Dendritic cell treated with granulocyte-macrophage colony-stimulating factor and Interleukin-4, amounts not matched to agents 40 ng/mL and 50 ng/mL, for 4 days (primary cell): ENCODE results near the gene KRT6B.

Experiments
- H3K27ac Mint-ChIP-seq: one replicate; pipeline ENCODE4 v1.8.0; 2022; ENCODE audit warnings: mild to moderate bottlenecking, mixed read lengths
- H3K27me3 Mint-ChIP-seq: one replicate; pipeline ENCODE4 v1.8.0; 2022; ENCODE audit warnings: mild to moderate bottlenecking, mixed read lengths
- H3K36me3 Mint-ChIP-seq: one replicate; pipeline ENCODE4 v1.8.0; 2022; ENCODE audit warnings: low read depth, mixed read lengths
- H3K4me1 Mint-ChIP-seq: one replicate; pipeline ENCODE4 v1.8.0; 2022; ENCODE audit warnings: low read depth, mixed read lengths
- H3K4me3 Mint-ChIP-seq: one replicate; pipeline ENCODE4 v1.8.0; 2022; ENCODE audit warnings: mild to moderate bottlenecking, moderate library complexity, mixed read lengths
- H3K9me3 Mint-ChIP-seq: one replicate; pipeline ENCODE4 v1.8.0; 2022; ENCODE audit warnings: mixed read lengths
- intact Hi-C: fragments of 100-400 bp; cut with micrococcal nuclease; formaldehyde crosslinking; loops from one replicate; pipeline ENCODE4 v1.15.0; 2022

The KRT6B gene

GRCh38 chr12:52436000-52436827 lies 15.7 kb downstream of the KRT6B start:
- intact Hi-C loops: no loop called here
- no peaks in the 10 kb centered on the region for H3K4me1 Mint-ChIP-seq
- H3K27me3 Mint-ChIP-seq: peaks cover 4% of the 10 kb centered on the region
- H3K27ac Mint-ChIP-seq: no peak overlapping the region
- H3K36me3 Mint-ChIP-seq: no peaks in the 10 kb centered on the region
- no peaks in the 10 kb centered on the region for H3K9me3 Mint-ChIP-seq
- no peak overlapping the region for H3K4me3 Mint-ChIP-seq

- Mint-ChIP-seq H3K4me3 (no peak overlapping the region), H3K36me3 (no peaks in the 10 kb centered on the region), H3K27me3 (peaks cover 4% of the 10 kb centered on the region), H3K27ac (no peak overlapping the region), H3K9me3 (no peaks in the 10 kb centered on the region), H3K4me1 (no peaks in the 10 kb centered on the region)
- intact Hi-C loops: no loop called here
These were observed 16.3 kb downstream of the KRT6B start for GRCh38 chr12:52435659-52435999.

- peaks cover 4% of the 10 kb centered on the region for H3K27me3 Mint-ChIP-seq
- H3K4me3 Mint-ChIP-seq: no peak overlapping the region
- intact Hi-C loops: no loop called here
- H3K27ac Mint-ChIP-seq: no peak overlapping the region
- H3K9me3 Mint-ChIP-seq: no peaks in the 10 kb centered on the region
- no peaks in the 10 kb centered on the region for H3K4me1 Mint-ChIP-seq
- H3K36me3 Mint-ChIP-seq: no peaks in the 10 kb centered on the region
These were observed 17.0 kb downstream of the KRT6B start for GRCh38 chr12:52434760-52435530.

DNA sequence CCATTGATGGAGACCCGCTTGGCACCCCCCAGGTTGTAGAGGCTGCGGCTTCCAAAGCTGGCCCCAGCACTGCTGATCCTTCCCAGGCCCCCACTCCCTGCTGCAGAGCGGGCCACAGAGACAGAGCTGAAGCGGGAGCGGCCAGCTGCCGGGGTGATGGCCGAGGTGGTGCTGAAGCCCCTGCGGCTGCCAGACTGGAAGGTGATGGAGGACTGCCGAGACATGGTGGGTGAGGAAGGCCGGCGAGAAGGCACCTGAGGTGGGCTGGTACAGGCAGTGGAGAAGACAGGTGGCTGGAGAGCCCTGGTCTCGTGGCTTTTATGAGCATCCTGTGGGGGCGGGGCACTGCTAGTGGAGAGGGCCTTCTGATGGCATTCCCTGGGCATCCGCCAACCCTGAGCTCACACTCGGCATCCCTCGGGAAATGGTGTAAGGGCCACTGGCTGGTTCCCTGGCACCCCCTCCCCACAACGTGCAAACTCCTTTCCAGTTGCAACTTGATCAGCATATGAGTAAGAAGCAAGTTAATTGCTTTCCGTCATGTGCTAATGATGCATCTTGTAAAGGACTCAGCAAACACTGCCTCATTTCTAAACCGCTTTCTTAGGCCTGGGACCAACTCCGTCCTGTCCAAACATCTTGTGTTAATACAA lies 17.7 kb downstream of the KRT6B start, which contains the start of gene KRT75:
Gene KRT75, minus strand, starts transcription at position 291 of the 653 bp plus-strand sequence. Its CDS starts 67 bp downstream, at position 224.
- Mint-ChIP-seq H3K27me3 (peaks cover 4% of the 10 kb centered on the region), H3K36me3 (no peaks in the 10 kb centered on the region), H3K4me1 (no peaks in the 10 kb centered on the region), H3K27ac (no peak within 1 kb of the TSS), H3K4me3 (no peak within 1 kb of the TSS), H3K9me3 (no peaks in the 10 kb centered on the region)
- intact Hi-C loops: no loop called here

DNA sequence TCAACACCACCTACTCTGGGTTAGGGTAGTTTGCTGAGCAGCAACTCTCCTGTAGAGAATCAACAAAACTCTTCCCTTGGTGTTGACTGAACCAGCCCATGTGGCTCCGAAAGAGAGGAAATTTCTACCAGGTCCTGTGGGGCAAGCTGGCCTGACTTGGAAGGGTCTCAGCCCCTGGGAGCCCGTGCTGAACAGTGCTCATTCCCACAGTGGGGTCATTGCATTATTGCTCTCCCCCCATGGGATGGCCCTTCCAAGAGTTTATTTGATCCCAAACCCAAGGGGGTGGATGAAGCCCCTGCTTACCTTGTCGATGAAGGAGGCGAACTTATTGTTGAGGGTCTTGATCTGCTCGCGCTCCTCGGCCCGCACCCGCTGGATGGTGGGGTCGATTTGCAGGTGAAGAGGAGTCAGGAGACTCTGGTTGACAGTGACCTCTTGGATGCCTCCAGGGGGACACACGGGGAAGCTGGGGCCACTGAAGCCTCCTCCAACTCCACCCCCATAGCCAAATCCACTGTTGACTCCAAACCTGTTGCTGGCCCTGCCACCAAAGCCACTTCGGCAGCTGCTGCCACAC lies 18.4 kb downstream of the KRT6B start:
- no peaks in the 10 kb centered on the region for H3K36me3 Mint-ChIP-seq
- no peak overlapping the region for H3K4me3 Mint-ChIP-seq
- H3K4me1 Mint-ChIP-seq: no peaks in the 10 kb centered on the region
- no peaks in the 10 kb centered on the region for H3K9me3 Mint-ChIP-seq
- intact Hi-C loops: no loop called here
- H3K27me3 Mint-ChIP-seq: peaks cover 6% of the 10 kb centered on the region
- H3K27ac Mint-ChIP-seq: no peak overlapping the region

DNA sequence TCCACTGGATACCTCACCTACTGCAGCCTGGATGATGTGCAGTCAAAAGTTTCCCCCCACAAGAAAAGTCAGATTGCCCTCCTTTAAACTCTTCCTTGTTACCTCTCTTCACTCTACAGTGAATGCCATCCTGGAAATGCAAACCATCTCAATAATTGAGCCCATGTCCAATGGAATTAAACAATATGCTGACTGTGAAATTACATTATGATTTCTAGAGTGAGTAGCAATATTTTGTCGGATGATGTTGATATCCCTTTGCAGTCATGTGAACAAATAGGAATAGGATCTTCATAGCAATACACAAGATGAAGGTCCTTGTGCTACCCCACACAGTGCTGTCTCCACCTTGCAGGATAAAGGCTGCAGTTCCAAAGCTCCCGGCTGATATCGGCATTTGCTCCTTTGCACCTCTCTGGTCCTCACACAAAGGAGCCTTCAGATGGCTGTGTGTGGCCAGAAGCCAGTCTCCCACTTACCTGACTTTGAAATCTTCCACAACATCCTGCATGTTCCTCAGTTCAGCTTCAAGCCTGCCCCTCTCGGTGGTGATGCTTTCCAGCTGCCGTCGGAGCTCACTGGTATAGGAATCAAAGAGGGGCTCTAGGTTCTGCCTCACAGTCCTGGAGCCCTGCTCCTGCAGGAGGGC lies 19.3 kb downstream of the KRT6B start:
- no peaks in the 10 kb centered on the region for H3K9me3 Mint-ChIP-seq
- peaks cover 11% of the 10 kb centered on the region for H3K27me3 Mint-ChIP-seq
- no peaks in the 10 kb centered on the region for H3K4me1 Mint-ChIP-seq
- intact Hi-C loops: no loop called here
- no peaks in the 10 kb centered on the region for H3K36me3 Mint-ChIP-seq
- H3K27ac Mint-ChIP-seq: no peak overlapping the region
- H3K4me3 Mint-ChIP-seq: no peak overlapping the region

DNA sequence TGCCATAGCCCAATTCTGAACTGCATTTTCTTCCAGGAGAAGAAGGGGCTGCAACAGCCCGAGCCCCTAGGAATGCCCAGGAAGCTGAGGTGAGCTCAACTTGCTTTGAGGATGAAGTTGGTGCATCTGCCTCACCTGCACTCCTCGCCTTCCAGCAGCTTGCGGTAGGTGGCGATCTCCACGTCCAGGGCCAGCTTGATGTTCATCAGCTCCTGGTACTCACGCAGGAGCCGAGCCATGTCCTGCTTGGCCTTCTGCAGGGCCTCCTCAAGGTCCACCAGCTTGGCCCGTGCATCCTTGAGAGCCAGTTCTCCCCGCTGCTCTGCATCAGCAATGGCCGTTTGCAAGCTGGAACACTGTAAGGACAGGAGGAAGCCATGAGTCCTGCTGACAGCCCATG lies 23.8 kb downstream of the KRT6B start:
- Mint-ChIP-seq H3K27ac (no peak overlapping the region), H3K4me3 (no peak overlapping the region), H3K4me1 (no peaks in the 10 kb centered on the region), H3K27me3 (peaks cover 8% of the 10 kb centered on the region), H3K9me3 (no peaks in the 10 kb centered on the region), H3K36me3 (no peaks in the 10 kb centered on the region)
- intact Hi-C loops: no loop called here

- intact Hi-C loops: no loop called here
- no peak overlapping the region for H3K27ac Mint-ChIP-seq
- H3K4me3 Mint-ChIP-seq: no peak overlapping the region
- H3K9me3 Mint-ChIP-seq: no peaks in the 10 kb centered on the region
- H3K36me3 Mint-ChIP-seq: no peaks in the 10 kb centered on the region
- peaks cover 11% of the 10 kb centered on the region for H3K27me3 Mint-ChIP-seq
- H3K4me1 Mint-ChIP-seq: no peaks in the 10 kb centered on the region
These were observed 24.9 kb downstream of the KRT6B start for GRCh38 chr12:52427083-52427482.

DNA sequence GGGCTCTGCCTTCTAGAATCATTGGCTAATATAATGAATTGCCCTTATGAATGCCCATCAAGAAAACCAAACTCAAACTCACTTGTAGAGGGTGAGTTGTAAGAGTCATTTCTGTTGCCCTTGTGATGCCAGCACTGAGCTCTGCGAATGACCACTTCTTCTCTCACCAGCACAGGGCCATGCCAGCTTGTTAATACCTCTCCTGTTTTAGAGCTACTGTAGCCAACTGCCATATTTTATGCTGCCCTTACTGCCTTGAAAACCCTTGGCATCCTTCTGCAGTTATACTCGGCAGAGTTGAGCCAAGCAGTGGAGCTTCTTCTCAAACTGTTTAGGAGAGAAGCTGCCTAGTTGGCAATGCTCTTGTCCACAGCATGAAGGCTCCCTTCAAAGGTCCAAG lies 25.9 kb downstream of the KRT6B start:
- peaks cover 16% of the 10 kb centered on the region for H3K27me3 Mint-ChIP-seq
- intact Hi-C loops: no loop called here
- no peaks in the 10 kb centered on the region for H3K4me1 Mint-ChIP-seq
- H3K27ac Mint-ChIP-seq: no peak overlapping the region
- H3K9me3 Mint-ChIP-seq: no peaks in the 10 kb centered on the region
- no peak overlapping the region for H3K4me3 Mint-ChIP-seq
- no peaks in the 10 kb centered on the region for H3K36me3 Mint-ChIP-seq

DNA sequence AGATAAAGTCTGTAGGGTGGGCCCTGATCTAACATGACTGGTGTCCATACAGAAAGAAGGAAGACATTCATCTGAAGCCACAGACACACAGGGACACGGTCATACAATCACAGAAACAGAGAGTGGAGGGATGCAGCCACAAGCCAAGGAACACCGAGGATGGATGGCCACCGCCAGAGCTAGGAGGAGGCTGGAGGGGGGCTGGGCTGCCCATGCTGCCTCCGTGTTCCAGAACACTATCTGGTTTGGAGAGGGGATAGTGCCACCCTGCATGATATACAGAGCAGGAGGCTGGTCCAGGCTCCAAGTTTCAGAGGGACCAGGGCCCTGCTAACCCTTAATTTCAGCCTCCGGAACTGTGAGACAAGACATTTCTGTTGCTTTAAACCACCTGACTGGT lies 26.5 kb downstream of the KRT6B start:
- intact Hi-C loops: no loop called here
- Mint-ChIP-seq H3K9me3 (no peaks in the 10 kb centered on the region), H3K4me1 (no peaks in the 10 kb centered on the region), H3K27me3 (peaks cover 16% of the 10 kb centered on the region), H3K36me3 (no peaks in the 10 kb centered on the region), H3K27ac (no peak overlapping the region), H3K4me3 (no peak overlapping the region)

DNA sequence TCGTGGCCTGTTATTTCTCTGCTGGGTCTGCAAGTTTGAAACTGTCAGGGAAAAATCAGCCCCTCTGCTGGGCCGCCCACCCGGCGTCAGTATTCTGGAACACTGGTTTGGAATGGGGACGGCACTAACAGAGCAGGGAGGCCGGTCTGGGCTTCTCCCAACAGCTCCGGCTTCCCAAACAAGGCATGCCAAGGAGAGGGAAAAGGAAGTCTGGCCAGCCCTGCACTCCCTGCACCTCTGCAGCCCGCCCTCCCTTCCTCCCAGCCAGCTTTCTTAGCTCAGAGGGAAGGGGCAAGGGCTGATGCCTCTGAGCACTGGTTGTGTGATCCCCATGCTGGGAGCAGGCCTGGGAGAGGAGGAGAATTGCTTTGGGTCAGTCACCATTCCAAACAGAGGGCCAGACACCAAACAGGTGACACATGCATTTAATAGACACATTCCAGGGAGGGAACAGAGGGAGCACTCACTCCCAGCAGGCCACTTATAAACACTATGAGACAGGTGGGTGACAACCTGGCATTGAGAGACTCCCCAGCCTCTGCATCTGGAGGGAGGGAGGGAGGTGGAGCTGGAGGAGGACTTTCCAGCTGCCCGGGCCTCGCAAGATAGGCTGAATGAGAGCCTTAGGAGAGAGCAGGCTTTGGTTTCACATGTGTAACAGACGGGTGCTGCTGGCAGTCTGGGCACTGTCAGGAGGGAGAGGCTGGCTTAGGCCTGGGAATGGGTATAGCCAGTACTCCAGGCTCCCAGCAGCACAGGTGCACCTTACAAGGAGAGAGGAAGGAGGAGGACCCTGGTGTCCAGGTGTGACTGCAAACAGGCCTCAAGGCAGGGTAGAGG lies 28.1 kb downstream of the KRT6B start:
- Mint-ChIP-seq H3K9me3 (no peaks in the 10 kb centered on the region), H3K36me3 (no peaks in the 10 kb centered on the region), H3K4me1 (no peaks in the 10 kb centered on the region), H3K27me3 (peaks cover 19% of the 10 kb centered on the region), H3K27ac (no peak overlapping the region), H3K4me3 (no peak overlapping the region)
- intact Hi-C loops: no loop called here

GRCh38 chr12:52423035-52423434 lies 28.9 kb downstream of the KRT6B start:
- Mint-ChIP-seq H3K9me3 (no peaks in the 10 kb centered on the region), H3K27ac (no peak overlapping the region), H3K36me3 (no peaks in the 10 kb centered on the region), H3K4me3 (no peak overlapping the region), H3K27me3 (peaks cover 13% of the 10 kb centered on the region), H3K4me1 (no peaks in the 10 kb centered on the region)
- intact Hi-C loops: no loop called here

DNA sequence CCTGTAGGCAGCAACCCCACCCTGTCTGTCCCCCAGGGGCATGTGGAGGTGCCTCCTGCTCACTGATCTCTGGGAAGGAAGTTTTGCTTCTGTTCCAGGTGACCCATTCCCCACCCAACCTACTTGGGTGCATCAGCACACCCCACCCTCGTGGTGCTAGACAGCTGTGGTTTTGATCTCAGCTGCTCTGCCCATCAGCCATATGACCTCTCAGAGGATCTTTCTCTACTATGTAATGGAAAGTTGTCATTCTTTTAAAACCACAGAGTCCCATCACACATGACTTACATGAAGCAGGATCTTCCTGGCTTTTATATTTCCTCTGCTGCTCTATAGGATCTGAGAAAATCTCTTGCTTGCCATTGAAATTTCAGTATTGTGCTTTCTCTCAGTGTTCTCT lies 32.3 kb downstream of the KRT6B start:
- Mint-ChIP-seq H3K27me3 (peaks cover 16% of the 10 kb centered on the region), H3K4me3 (no peak overlapping the region), H3K36me3 (no peaks in the 10 kb centered on the region), H3K4me1 (peaks cover 5% of the 10 kb centered on the region), H3K9me3 (no peaks in the 10 kb centered on the region), H3K27ac (no peak overlapping the region)
- intact Hi-C loops: no loop called here
